COR-L47 (cell line): ENCODE data around the gene MICU1.
"Not testable (repeated sequence)": the region's sequence is repeated elsewhere in the genome, so short reads cannot be mapped to it uniquely, and the experiment has no call there.

Experiments
- DNase-seq: peaks from one replicate; lab custom pipeline; 2025; lab: John Stamatoyannopoulos, UW

MICU1 gene

GRCh38 chr10:72625608-72626443, at the start of gene MICU1:
TSS of gene MICU1 (minus strand) at chr10:72626079. CDS start at chr10:72566793, 59,286 bp downstream.
- DNase-seq = peak; percentile 81

DNA sequence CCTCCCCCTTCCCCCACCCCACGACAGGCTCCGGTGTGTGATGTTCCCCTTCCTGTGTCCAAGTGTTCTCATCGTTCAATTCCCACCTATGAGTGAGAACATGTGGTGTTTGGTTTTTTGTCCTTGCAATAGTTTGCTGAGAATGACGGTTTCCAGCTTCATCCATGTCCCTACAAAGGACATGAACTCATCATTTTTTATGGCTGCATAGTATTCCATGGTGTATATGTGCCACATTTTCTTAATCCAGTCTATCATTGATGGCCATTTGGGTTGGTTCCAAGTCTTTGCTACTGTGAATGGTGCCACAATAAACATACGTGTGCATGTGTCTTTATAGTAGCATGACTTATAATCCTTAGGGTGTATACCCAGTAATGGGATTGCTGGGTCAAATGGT, 48.3 kb upstream of the MICU1 start:
- not testable (repeated sequence) for DNase-seq

DNA sequence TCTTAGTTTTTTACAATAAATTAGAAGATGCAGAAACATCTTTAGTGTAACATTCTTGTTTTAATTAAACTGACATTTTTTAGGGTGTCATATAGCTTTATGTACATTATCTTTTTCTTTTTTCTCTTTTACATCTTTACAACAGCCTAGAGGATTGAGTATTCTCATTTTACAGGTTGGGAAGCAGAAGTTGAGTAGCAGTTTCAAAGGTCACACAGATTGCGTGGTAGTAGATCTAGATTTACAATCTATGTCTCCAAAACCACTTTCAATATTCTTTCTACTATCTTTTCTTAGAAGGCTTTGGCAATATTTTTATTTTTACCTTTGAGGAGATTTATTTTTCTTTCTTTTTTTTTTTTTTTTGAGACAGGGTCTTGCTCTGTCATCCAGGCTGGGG, 47.4 kb upstream of the MICU1 start:
- no peak for DNase-seq

GRCh38 chr10:72667207-72667864, 41.5 kb upstream of the MICU1 start:
- no peak for DNase-seq

- no peak for DNase-seq
These were observed 40.0 kb upstream of the MICU1 start for GRCh38 chr10:72665925-72666324.

GRCh38 chr10:72663971-72664370, 38.1 kb upstream of the MICU1 start:
- DNase-seq = no peak

- no peak for DNase-seq
These were observed 35.6 kb upstream of the MICU1 start for GRCh38 chr10:72661431-72661830.

DNA sequence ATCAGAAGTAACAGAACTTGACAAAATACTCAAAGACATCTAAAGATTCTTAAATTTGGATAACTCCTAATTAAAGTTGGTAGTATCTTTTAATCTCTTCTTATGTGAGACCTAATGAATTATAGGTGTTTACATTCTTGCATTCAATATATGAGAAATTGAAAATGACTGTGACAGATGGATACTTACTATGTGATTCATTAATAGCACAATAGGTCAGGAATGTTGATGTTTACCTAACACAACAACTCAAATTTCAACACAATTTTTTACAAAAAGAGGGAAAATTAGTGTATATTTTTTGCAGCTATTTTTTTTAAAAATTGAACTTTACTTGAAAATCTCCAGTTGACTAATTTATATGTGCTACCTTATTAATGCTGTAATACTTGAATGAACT, 34.3 kb upstream of the MICU1 start:
- no peak for DNase-seq

DNA sequence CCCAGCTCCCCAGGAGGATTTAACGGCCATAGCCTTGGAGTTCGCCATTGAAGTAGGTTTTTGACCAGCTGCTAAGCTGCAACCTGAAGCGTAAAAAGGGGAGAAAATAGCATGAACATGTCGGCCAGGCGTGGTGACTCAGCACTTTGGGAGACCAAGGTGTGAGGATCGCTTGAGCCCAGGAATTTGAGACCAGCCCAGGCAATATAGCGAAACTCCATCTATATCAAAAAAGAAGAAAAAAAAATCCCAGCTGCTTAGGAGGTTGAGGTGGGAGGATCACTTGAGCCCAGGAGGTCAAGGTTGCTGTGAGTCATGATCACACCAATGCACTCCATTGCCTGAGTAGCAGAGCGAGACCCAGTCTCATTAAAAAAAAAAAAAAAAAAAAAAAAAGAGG, 33.8 kb upstream of the MICU1 start:
- no peak for DNase-seq

DNA sequence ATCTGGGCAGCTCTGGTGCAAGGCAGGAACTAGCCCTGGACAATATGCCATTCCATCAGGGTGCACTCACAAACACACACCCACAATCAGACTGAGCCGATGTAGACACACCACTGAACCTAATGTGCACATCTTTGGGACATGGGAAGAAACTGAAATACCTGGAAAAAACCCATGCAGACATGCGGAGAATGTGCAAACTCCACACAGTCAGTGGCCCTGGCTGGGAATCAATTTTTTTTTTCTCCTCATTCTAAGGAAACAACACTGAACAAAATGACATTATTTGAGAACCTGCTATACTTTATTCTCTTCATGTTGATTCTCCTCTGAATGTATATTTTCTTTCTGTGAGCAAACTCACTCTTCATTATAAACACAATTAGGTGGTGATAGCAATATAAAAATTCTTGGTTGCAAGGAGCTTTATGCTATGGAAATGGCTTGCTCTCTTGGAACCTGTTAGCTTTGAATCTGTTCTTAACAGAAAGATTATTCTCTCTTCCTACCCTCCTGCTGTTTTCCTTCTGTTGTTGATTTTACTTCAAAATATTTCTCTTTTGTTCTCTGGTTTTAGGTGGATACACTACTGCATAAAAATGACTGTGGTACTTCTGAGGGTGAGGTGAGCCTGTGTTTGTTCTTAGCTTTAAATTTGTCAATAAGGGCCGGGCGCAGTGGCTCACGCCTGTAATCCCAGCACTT, 33.0 kb upstream of the MICU1 start:
- DNase-seq = no peak

DNA sequence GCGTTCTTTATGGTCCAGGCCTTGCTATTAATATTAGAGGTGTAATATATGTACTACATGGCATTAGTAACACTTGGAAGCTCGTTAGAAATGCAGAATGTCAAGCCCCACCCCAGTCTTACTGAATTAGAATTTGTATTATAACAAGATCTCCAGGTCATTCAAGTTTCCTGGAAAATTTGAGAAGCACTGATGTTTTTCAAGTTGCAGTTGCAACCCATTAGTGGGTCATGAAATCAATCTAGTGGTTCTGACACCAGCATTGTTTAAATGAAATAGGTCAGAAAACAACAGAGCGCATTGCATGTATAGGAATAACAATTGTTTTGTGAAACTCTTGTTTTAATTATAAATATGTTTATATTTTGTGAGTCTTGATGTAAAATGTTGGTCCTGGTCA, 28.8 kb upstream of the MICU1 start:
- DNase-seq = no peak

DNA sequence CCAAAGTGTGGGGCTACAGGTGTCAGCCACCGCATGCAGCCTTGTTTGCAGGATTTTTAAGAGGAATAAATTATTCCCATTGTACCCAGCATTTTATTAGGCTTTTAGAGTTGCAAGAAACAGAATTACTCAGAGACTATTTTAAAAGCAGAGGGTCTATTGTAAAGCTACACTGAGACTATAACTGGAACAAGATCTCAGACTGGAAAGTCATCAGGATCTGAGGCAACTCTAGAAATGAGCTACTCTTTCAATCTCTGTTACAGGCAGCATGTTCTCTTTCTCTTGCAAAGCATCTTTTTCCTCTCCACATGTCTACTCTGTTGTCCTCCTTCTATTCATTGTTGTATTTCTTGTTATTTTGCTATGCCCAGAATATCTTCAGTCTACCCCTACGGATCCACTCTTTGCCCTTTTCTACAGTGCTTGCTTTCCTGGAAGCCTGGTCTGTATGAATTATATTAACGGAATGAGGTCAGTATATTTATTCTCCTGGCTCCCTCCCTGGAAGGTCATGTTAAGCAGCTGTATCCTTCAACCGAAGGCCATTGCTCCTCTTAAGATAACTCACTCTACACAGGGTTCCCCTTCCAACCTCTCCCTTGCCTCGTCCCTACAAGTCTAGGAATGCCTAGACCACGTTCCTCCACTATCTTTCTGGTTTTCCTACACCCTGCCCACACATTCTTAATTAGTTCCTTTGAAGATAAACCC, 27.7 kb upstream of the MICU1 start:
- no peak for DNase-seq

DNA sequence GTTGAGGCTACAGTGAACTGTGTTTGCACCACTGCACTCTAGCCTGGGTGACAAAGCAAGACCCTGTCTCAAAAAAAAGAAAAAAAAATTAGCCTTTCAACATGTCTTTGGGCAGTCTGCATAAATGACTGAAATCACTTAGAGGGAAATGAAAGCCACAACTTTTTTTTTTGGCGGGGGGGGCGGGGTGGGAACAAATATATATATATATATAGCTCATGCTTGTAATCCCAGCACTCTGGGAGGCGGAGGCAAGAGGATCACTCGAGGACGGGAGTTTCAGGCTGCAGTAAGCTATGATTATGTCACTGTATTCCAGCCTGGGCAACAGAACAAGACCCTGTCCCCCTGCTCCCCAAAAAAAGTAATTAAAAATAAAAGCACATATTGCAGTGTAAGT, 23.4 kb upstream of the MICU1 start:
- no peak for DNase-seq

GRCh38 chr10:72648301-72648700, 22.4 kb upstream of the MICU1 start:
- no peak for DNase-seq

DNA sequence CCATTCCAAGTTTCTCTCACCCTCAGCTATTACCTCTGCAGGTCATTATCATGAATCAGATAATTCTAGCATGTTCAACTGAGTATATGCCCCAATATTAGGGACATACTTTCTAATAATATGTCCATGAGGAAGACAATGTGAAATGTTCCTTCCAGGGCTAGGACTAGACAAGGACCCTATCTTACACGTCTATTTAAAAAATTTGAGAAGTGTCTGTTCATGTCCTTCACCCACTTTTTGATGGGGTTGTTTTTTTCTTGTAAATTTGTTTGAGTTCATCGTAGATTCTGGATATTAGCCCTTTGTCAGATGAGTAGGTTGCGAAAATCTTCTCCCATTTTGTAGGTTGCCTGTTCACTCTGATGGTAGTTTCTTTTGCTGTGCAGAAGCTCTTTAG, 21.1 kb upstream of the MICU1 start:
- DNase-seq = not testable (repeated sequence)

- DNase-seq = no peak
These were observed 19.5 kb upstream of the MICU1 start for GRCh38 chr10:72645263-72645858.

- no peak for DNase-seq
These were observed 16.4 kb upstream of the MICU1 start for GRCh38 chr10:72642318-72642717.

DNA sequence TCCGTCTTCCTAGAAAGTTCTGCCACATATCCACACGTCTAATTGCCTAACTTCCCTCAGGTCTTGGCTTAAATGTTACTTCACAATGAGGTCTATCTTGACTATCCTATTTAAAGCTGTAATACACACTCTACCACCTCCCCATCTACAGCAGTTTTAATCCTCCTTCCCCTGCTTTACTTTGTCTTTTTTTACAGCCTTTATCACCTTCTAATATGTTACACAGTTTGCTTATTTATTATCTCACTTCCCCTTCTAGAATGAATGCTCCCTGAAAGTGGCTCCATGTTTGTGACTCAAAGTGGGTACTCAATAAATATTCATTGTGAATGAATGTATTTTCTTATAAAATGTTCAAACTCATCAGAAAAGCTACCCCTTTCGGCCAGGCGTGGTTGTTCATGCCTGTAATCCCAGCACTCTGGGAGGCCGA, 13.6 kb upstream of the MICU1 start:
- DNase-seq = no peak

GRCh38 chr10:72638586-72639440, 12.9 kb upstream of the MICU1 start:
- peak; percentile 6 for DNase-seq

GRCh38 chr10:72637398-72637857, 11.5 kb upstream of the MICU1 start:
- DNase-seq = no peak

DNA sequence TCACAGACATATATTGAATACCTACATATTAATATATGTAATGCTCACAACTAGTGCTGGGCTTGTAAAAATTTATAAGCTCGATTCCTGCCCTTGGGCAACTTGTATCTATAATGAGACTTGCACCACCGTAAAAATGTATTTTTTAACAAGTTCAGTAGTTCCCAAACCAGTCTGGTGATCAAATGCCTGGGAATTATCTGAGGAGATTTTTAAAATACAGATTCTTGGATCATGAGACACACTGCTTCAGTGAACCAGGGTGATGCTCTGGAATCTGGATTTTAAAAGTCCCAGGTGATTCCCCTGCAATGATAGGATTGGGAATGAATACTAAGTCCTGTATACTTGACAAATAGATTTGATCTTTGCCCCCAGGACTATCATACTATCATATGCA, 4.3 kb upstream of the MICU1 start:
- DNase-seq = no peak
